GM23338 (cell line): Measurements from ENCODE around the gene NFIC. TPM values are rescaled to one million over a fixed set of nuclear protein-coding genes. Genes with fewer than 3 reads are reported as not detected.

Source experiments
- ATAC-seq: fragments of 200-7000 bp; cut with Tn5 transposase; 3 replicates; pipeline ENCODE4 v1.9.1; 2020
- DNase-seq: peaks from one replicate; pipeline ENCODE4 v3.0.0-alpha.2; 2015; ENCODE audit warnings: low spot score
- H2AFZ ChIP-seq: fragments of 200-600 bp; sonication (generic); 2 replicates; pipeline ENCODE4 v1.8.0; 2016; ENCODE audit warnings: antibody characterized with exemption, mild to moderate bottlenecking, moderate library complexity
- H3F3A ChIP-seq: fragments of 200-600 bp; sonication (generic); replicated peaks from 2 replicates; pipeline ENCODE4 v1.8.0; 2017; ENCODE audit warnings: antibody characterized with exemption, mixed run types, low read depth
- H3K27ac ChIP-seq: fragments of 200-600 bp; sonication (generic); 2 replicates; pipeline ENCODE4 v1.6.1; 2016; ENCODE audit warnings: low read depth
- H3K27me3 ChIP-seq: fragments of 200-600 bp; sonication (generic); 2 replicates; pipeline ENCODE4 v1.8.0; 2016; ENCODE audit warnings: mild to moderate bottlenecking, mixed run types, moderate library complexity; ENCODE audit not compliant: insufficient read depth
- H3K36me3 ChIP-seq: fragments of 200-600 bp; sonication (generic); 2 replicates; pipeline ENCODE4 v1.8.0; 2016; ENCODE audit warnings: mild to moderate bottlenecking; ENCODE audit not compliant: insufficient read depth
- H3K4me1 ChIP-seq: fragments of 200-600 bp; sonication (generic); 2 replicates; pipeline ENCODE4 v1.8.0; 2016; ENCODE audit warnings: mild to moderate bottlenecking, moderate library complexity; ENCODE audit not compliant: insufficient read depth
- H3K4me2 ChIP-seq: fragments of 200-600 bp; sonication (generic); 2 replicates; pipeline ENCODE4 v1.7.1; 2017; ENCODE audit warnings: mixed run types
- H3K4me3 ChIP-seq: fragments of 200-600 bp; sonication (generic); 2 replicates; pipeline ENCODE4 v1.6.1; 2016; ENCODE audit warnings: mixed run types
- H3K79me2 ChIP-seq: fragments of 200-600 bp; sonication (generic); replicated peaks from 2 replicates; pipeline ENCODE4 v1.8.0; 2017; ENCODE audit warnings: mild to moderate bottlenecking; ENCODE audit not compliant: insufficient read depth
- H3K9me2 ChIP-seq: fragments of 200-600 bp; sonication (generic); 2 replicates; pipeline ENCODE4 v1.8.0; 2017; ENCODE audit not compliant: insufficient read depth
- H4K20me1 ChIP-seq: fragments of 200-600 bp; sonication (generic); replicated peaks from 2 replicates; pipeline ENCODE4 v1.8.0; 2017; ENCODE audit warnings: mild to moderate bottlenecking; ENCODE audit not compliant: insufficient read depth
- H3K27ac Mint-ChIP-seq: 2 replicates; pipeline ENCODE4 v1.8.0; 2020; ENCODE audit warnings: inconsistent platforms, mild to moderate bottlenecking, moderate library complexity, mixed read lengths
- H3K27me3 Mint-ChIP-seq: 3 replicates; pipeline ENCODE4 v1.8.0; 2022; ENCODE audit warnings: low read depth, mild to moderate bottlenecking, moderate library complexity, mixed read lengths, inconsistent platforms; ENCODE audit not compliant: insufficient read depth, poor library complexity
- H3K36me3 Mint-ChIP-seq: 3 replicates; pipeline ENCODE4 v1.8.0; 2021; ENCODE audit warnings: low read depth, mild to moderate bottlenecking, inconsistent platforms, moderate library complexity, mixed read lengths
- H3K4me1 Mint-ChIP-seq: 3 replicates; pipeline ENCODE4 v1.8.0; 2020; ENCODE audit warnings: mild to moderate bottlenecking, inconsistent platforms, mixed read lengths
- H3K4me3 Mint-ChIP-seq: 3 replicates; pipeline ENCODE4 v1.8.0; 2021; ENCODE audit warnings: moderate library complexity, mild to moderate bottlenecking, inconsistent platforms, mixed read lengths
- H3K9me3 Mint-ChIP-seq: 3 replicates; pipeline ENCODE4 v1.8.0; 2020; ENCODE audit warnings: moderate library complexity, mild to moderate bottlenecking, inconsistent platforms, mixed read lengths
- STAT1 ChIP-seq: IDR thresholded peaks from one replicate; pipeline ENCODE4 v1.6.1; 2016; ENCODE audit warnings: antibody characterized with exemption; ENCODE audit not compliant: unreplicated experiment
- polyA plus RNA-seq: library from polyadenylated mRNA; unstranded; fragments of >200 nt; fragmentation: Nextera tagmentation; extraction: Ambion mirVana; gene quantifications from 2 replicates; pipeline ENCODE4 v1.2.1, GENCODE V29; 2016
- total RNA-seq: library from RNA; depleted of rRNA; stranded (reverse); fragments of >200 nt; shearing (Covaris generic); gene quantifications from 2 replicates; pipeline ENCODE4 v1.2.3, GENCODE V29; 2014
- TF ChIP-seq, protein P1 (sequence below): fragments of 250-450 bp; sonication (Bioruptor Pico); IDR thresholded peaks from 2 replicates; pipeline ENCODE4 v1.5.0; 2020; ENCODE audit warnings: mild to moderate bottlenecking, moderate library complexity
- TF ChIP-seq, protein P2 (sequence below): IDR thresholded peaks from 2 replicates; pipeline ENCODE4 v1.6.1; 2016; ENCODE audit warnings: antibody characterized with exemption
- TF ChIP-seq, protein P3 (sequence below): IDR thresholded peaks from one replicate; pipeline ENCODE4 v1.6.1; 2018; ENCODE audit warnings: antibody characterized with exemption; ENCODE audit not compliant: unreplicated experiment

NFIC gene
- total and polyA plus RNA-seq, 2 experiments from 2014 or later: 1.3 to 5.3 TPM

DNA sequence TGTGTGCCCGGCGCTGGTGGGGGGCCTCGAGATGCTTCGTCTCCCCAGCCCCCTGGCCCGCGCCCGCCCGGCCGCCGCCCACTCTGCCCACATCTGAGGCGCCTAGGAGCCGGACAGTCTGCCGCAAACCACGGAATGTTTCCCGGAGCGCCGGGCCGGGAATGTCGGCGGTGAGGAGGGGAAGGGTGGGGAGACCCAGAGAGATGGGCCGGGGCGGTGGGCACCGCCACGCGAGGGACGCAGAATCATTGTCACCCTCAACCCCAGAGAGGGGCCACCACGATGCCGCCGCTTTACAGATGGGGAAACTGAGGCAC, 46.1 kb upstream of the NFIC start:
- no peaks in the 10 kb centered on the region for H3F3A ChIP-seq
- DNase-seq (no peak), ATAC-seq (no peak)
- Mint-ChIP-seq H3K4me1 (no peaks in the 10 kb centered on the region), H3K36me3 (no peaks in the 10 kb centered on the region; the same call in 2 of the 3 replicates), H3K9me3 (no peaks in the 10 kb centered on the region), H3K27ac (no peak overlapping the region), H3K4me3 (no peak overlapping the region), H3K27me3 (peaks cover 13% of the 10 kb centered on the region)
- no peak overlapping the region for H3K4me2 ChIP-seq
- no peaks in the 10 kb centered on the region for H3K27me3 ChIP-seq
- no peak overlapping the region for H2AFZ ChIP-seq
- H3K4me3 ChIP-seq: no peak overlapping the region
- H4K20me1 ChIP-seq: no peaks in the 10 kb centered on the region; the same call in 1 of the 2 replicates
- H3K9me2 ChIP-seq: 0 out of 2 replicates have a peak, but pooled peaks cover 4% of the 10 kb centered on the region
- no peaks in the 10 kb centered on the region for H3K4me1 ChIP-seq
- no peak for TF ChIP-seq STAT1
- H3K36me3 ChIP-seq: no peaks in the 10 kb centered on the region
- H3K27ac ChIP-seq: no peak overlapping the region
- H3K79me2 ChIP-seq: no peaks in the 10 kb centered on the region

DNA sequence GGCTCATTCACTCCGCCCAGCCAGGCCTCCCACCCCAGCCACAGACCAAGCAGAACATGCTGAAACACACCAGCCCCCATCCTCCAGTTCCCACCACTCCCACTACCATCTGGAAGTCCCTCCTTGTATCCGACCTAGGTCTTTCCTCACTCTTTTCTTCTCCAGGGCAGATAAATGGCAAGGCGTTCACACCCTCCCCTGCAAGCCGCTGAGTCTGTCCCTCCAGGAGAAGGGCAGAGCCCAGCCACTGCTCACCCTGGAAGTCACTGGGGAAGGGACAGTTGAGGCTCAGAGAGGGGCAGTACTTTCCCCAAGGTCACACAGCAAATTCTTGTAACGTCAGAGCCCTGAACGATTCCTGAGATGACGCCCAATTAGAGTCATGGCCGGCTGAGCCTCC, 45.5 kb upstream of the NFIC start:
- H3K27me3 Mint-ChIP-seq: peaks cover 13% of the 10 kb centered on the region
- no peaks in the 10 kb centered on the region; the same call in 2 of the 3 replicates for H3K36me3 Mint-ChIP-seq
- no peak overlapping the region for H3K27ac ChIP-seq
- DNase-seq: no peak
- no peaks in the 10 kb centered on the region; the same call in 1 of the 2 replicates for H4K20me1 ChIP-seq
- no peak overlapping the region for H3K4me3 Mint-ChIP-seq
- no peak overlapping the region for H2AFZ ChIP-seq
- no peak for ATAC-seq
- H3K9me2 ChIP-seq: 0 out of 2 replicates have a peak, but pooled peaks cover 4% of the 10 kb centered on the region
- H3K4me1 Mint-ChIP-seq: no peaks in the 10 kb centered on the region
- H3K79me2 ChIP-seq: no peaks in the 10 kb centered on the region
- H3K27ac Mint-ChIP-seq: no peak overlapping the region
- H3K9me3 Mint-ChIP-seq: no peaks in the 10 kb centered on the region
- no peaks in the 10 kb centered on the region; the same call in 1 of the 2 replicates for H3K27me3 ChIP-seq
- no peaks in the 10 kb centered on the region for H3K4me1 ChIP-seq
- H3K4me2 ChIP-seq: no peak overlapping the region
- H3K4me3 ChIP-seq: no peak overlapping the region
- TF ChIP-seq, protein P1, sequence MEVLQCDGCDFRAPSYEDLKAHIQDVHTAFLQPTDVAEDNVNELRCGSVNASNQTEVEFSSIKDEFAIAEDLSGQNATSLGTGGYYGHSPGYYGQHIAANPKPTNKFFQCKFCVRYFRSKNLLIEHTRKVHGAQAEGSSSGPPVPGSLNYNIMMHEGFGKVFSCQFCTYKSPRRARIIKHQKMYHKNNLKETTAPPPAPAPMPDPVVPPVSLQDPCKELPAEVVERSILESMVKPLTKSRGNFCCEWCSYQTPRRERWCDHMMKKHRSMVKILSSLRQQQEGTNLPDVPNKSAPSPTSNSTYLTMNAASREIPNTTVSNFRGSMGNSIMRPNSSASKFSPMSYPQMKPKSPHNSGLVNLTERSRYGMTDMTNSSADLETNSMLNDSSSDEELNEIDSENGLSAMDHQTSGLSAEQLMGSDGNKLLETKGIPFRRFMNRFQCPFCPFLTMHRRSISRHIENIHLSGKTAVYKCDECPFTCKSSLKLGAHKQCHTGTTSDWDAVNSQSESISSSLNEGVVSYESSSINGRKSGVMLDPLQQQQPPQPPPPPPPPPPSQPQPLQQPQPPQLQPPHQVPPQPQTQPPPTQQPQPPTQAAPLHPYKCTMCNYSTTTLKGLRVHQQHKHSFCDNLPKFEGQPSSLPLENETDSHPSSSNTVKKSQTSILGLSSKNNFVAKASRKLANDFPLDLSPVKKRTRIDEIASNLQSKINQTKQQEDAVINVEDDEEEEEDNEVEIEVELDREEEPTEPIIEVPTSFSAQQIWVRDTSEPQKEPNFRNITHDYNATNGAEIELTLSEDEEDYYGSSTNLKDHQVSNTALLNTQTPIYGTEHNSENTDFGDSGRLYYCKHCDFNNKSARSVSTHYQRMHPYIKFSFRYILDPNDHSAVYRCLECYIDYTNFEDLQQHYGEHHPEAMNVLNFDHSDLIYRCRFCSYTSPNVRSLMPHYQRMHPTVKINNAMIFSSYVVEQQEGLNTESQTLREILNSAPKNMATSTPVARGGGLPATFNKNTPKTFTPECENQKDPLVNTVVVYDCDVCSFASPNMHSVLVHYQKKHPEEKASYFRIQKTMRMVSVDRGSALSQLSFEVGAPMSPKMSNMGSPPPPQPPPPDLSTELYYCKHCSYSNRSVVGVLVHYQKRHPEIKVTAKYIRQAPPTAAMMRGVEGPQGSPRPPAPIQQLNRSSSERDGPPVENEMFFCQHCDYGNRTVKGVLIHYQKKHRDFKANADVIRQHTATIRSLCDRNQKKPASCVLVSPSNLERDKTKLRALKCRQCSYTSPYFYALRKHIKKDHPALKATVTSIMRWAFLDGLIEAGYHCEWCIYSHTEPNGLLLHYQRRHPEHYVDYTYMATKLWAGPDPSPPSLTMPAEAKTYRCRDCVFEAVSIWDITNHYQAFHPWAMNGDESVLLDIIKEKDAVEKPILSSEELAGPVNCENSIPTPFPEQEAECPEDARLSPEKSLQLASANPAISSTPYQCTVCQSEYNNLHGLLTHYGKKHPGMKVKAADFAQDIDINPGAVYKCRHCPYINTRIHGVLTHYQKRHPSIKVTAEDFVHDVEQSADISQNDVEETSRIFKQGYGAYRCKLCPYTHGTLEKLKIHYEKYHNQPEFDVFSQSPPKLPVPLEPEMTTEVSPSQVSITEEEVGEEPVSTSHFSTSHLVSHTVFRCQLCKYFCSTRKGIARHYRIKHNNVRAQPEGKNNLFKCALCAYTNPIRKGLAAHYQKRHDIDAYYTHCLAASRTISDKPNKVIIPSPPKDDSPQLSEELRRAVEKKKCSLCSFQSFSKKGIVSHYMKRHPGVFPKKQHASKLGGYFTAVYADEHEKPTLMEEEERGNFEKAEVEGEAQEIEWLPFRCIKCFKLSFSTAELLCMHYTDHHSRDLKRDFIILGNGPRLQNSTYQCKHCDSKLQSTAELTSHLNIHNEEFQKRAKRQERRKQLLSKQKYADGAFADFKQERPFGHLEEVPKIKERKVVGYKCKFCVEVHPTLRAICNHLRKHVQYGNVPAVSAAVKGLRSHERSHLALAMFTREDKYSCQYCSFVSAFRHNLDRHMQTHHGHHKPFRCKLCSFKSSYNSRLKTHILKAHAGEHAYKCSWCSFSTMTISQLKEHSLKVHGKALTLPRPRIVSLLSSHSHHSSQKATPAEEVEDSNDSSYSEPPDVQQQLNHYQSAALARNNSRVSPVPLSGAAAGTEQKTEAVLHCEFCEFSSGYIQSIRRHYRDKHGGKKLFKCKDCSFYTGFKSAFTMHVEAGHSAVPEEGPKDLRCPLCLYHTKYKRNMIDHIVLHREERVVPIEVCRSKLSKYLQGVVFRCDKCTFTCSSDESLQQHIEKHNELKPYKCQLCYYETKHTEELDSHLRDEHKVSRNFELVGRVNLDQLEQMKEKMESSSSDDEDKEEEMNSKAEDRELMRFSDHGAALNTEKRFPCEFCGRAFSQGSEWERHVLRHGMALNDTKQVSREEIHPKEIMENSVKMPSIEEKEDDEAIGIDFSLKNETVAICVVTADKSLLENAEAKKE: no peak
- TF ChIP-seq, protein P2, sequence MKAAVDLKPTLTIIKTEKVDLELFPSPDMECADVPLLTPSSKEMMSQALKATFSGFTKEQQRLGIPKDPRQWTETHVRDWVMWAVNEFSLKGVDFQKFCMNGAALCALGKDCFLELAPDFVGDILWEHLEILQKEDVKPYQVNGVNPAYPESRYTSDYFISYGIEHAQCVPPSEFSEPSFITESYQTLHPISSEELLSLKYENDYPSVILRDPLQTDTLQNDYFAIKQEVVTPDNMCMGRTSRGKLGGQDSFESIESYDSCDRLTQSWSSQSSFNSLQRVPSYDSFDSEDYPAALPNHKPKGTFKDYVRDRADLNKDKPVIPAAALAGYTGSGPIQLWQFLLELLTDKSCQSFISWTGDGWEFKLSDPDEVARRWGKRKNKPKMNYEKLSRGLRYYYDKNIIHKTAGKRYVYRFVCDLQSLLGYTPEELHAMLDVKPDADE: no peak
- TF ChIP-seq, protein P3, sequence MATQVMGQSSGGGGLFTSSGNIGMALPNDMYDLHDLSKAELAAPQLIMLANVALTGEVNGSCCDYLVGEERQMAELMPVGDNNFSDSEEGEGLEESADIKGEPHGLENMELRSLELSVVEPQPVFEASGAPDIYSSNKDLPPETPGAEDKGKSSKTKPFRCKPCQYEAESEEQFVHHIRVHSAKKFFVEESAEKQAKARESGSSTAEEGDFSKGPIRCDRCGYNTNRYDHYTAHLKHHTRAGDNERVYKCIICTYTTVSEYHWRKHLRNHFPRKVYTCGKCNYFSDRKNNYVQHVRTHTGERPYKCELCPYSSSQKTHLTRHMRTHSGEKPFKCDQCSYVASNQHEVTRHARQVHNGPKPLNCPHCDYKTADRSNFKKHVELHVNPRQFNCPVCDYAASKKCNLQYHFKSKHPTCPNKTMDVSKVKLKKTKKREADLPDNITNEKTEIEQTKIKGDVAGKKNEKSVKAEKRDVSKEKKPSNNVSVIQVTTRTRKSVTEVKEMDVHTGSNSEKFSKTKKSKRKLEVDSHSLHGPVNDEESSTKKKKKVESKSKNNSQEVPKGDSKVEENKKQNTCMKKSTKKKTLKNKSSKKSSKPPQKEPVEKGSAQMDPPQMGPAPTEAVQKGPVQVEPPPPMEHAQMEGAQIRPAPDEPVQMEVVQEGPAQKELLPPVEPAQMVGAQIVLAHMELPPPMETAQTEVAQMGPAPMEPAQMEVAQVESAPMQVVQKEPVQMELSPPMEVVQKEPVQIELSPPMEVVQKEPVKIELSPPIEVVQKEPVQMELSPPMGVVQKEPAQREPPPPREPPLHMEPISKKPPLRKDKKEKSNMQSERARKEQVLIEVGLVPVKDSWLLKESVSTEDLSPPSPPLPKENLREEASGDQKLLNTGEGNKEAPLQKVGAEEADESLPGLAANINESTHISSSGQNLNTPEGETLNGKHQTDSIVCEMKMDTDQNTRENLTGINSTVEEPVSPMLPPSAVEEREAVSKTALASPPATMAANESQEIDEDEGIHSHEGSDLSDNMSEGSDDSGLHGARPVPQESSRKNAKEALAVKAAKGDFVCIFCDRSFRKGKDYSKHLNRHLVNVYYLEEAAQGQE: no peak
- H3F3A ChIP-seq: no peaks in the 10 kb centered on the region
- no peaks in the 10 kb centered on the region for H3K36me3 ChIP-seq
